ENCODE measurements around the gene PRPF4. TPM values are rescaled to one million over a fixed set of nuclear protein-coding genes. Genes with fewer than 3 reads are reported as not detected.

The PRPF4 gene
- total RNA-seq, 2 experiments from 2014 or later = 27.4 to 39.9 TPM

- DNase-seq (ENCODE audit: low spot score) = no peak
- H3K79me2 ChIP-seq (ENCODE audit: insufficient read depth, low read depth, low read length) = no peaks in the 10 kb centered on the region
- TF ChIP-seq, protein P1, sequence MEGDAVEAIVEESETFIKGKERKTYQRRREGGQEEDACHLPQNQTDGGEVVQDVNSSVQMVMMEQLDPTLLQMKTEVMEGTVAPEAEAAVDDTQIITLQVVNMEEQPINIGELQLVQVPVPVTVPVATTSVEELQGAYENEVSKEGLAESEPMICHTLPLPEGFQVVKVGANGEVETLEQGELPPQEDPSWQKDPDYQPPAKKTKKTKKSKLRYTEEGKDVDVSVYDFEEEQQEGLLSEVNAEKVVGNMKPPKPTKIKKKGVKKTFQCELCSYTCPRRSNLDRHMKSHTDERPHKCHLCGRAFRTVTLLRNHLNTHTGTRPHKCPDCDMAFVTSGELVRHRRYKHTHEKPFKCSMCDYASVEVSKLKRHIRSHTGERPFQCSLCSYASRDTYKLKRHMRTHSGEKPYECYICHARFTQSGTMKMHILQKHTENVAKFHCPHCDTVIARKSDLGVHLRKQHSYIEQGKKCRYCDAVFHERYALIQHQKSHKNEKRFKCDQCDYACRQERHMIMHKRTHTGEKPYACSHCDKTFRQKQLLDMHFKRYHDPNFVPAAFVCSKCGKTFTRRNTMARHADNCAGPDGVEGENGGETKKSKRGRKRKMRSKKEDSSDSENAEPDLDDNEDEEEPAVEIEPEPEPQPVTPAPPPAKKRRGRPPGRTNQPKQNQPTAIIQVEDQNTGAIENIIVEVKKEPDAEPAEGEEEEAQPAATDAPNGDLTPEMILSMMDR (conservative IDR thresholded peaks at IDR 0.05; ENCODE audit: low read length) = no peak
- no peak for TF ChIP-seq EZH2phosphoT487 (IDR thresholded peaks at IDR 0.05; ENCODE audit: borderline replicate concordance, low read depth, low read length)
- no peaks in the 10 kb centered on the region for H3K4me1 ChIP-seq (ENCODE audit: insufficient read depth, low read length, poor library complexity, severe bottlenecking)
- H3K36me3 ChIP-seq (ENCODE audit: insufficient read depth, low read length) = no peaks in the 10 kb centered on the region
- no TSS peak for BruUV-seq (replicated peaks)
- intact Hi-C loops (cut with micrococcal nuclease; ENCODE audit: unreplicated experiment) = loop anchor here (10.0 kb wide), 1 partner anchor 277 kb away; no protein-coding TSS in a partner anchor
- H3K4me2 ChIP-seq (ENCODE audit: low read length) = no peak overlapping the region
- no peaks in the 10 kb centered on the region for H4K20me1 ChIP-seq (ENCODE audit: insufficient read depth, low read length)
- no peak overlapping the region for H2AFZ ChIP-seq (ENCODE audit: low read length)
- no peak overlapping the region for H3K4me3 ChIP-seq (ENCODE audit: low read depth, low read length, poor library complexity, severe bottlenecking)
- ChIA-PET CTCF (ENCODE audit: unreplicated experiment) (no interaction called here), POLR2A (no interaction called here)
- H3K27ac ChIP-seq (ENCODE audit: low read depth, low read length, poor library complexity, severe bottlenecking) = no peak overlapping the region
- H3K9me2 ChIP-seq (ENCODE audit: insufficient read depth, low read length) = no peaks in the 10 kb centered on the region
- H3K9me3 ChIP-seq (ENCODE audit: low read length) = no peaks in the 10 kb centered on the region
These were observed 32.0 kb downstream of the PRPF4 start for GRCh38 chr9:113307396-113307975.

DNA sequence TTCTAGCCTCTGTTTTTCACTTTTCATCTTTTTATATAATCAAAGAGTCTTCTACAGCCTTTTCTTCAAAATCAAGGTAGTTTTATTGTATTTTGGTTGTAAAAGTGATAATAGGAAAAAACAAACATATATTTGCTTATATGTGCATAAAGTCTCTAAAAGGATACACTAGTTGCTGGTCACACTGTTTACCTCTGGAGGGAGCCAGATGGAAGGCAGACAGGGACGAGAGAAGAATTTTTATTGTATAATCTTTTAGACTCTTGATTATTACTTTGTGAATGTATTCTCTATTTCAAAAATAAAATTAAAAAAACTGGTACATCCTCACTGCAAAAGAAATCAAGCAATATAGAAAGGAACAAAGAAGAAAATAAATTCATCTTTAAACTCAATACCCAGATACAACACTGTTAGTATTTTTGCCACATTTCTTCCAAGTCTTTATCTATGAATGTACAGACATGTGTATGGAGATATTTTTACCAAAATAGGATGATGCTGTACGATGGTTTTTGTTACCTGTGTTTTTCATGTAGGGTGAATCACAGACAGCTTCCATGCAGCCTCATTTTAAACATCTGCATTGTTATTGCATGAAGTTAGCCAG, 33.9 kb downstream of the PRPF4 start:
- no peaks in the 10 kb centered on the region for H3K36me3 ChIP-seq (ENCODE audit: insufficient read depth, low read length)
- intact Hi-C loops (cut with micrococcal nuclease; ENCODE audit: unreplicated experiment) = loop anchor here (1.0 to 10.0 kb wide), 4 partner anchors 92 to 347 kb away; partner anchors contain the start of gene ALAD
- H3K4me1 ChIP-seq (ENCODE audit: insufficient read depth, low read length, poor library complexity, severe bottlenecking) = no peaks in the 10 kb centered on the region
- ChIA-PET CTCF (ENCODE audit: unreplicated experiment) (no interaction called here), POLR2A (interaction anchor here (0.7 to 1.0 kb wide), 3 partner anchors 36 to 316 kb away, joined by 3 to 4 read pairs (median 4); no protein-coding TSS in a partner anchor)
- H3K4me3 ChIP-seq (ENCODE audit: low read depth, low read length, poor library complexity, severe bottlenecking) = no peak overlapping the region
- DNase-seq (ENCODE audit: low spot score) = peak; percentile 44
- H3K9me3 ChIP-seq (ENCODE audit: low read length) = no peaks in the 10 kb centered on the region
- no peaks in the 10 kb centered on the region for H3K79me2 ChIP-seq (ENCODE audit: insufficient read depth, low read depth, low read length)
- H3K9me2 ChIP-seq (ENCODE audit: insufficient read depth, low read length) = no peaks in the 10 kb centered on the region
- no peak overlapping the region for H2AFZ ChIP-seq (ENCODE audit: low read length)
- no peak for TF ChIP-seq EZH2phosphoT487 (IDR thresholded peaks at IDR 0.05; ENCODE audit: borderline replicate concordance, low read depth, low read length)
- TF ChIP-seq, protein P1 (conservative IDR thresholded peaks at IDR 0.05; ENCODE audit: low read length) = peak; percentile 95
- no peak overlapping the region for H3K4me2 ChIP-seq (ENCODE audit: low read length)
- H3K27ac ChIP-seq (ENCODE audit: low read depth, low read length, poor library complexity, severe bottlenecking) = no peak overlapping the region
- H4K20me1 ChIP-seq (ENCODE audit: insufficient read depth, low read length) = no peaks in the 10 kb centered on the region
- BruUV-seq (replicated peaks) = no TSS peak

DNA sequence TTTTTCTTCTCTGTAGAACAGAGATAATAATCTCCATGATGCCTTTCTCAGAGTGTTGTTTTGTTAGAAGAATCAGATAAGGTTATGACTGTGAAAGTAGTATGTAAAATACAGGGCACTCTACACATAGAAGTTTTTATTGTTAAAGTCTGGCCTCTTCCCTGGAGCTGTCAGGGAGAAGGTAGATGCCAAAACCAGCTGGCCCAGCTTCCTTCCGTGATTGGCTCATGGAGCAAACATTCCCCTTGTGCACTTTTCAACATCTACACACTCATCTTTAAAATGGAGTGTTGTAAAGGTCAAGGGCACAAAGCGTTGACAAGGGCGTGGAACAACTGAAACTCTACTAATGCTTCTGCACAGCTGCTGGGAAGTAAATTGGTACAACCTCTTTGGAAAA, 35.1 kb downstream of the PRPF4 start:
- H3K4me2 ChIP-seq (ENCODE audit: low read length) = no peak overlapping the region
- H3K4me3 ChIP-seq (ENCODE audit: low read depth, low read length, poor library complexity, severe bottlenecking) = no peak overlapping the region
- ChIA-PET POLR2A (no interaction called here), CTCF (ENCODE audit: unreplicated experiment) (interaction anchor here (0.5 kb wide), 1 partner anchor 148 kb away, joined by 3 read pairs; no protein-coding TSS in a partner anchor)
- no peak for TF ChIP-seq EZH2phosphoT487 (IDR thresholded peaks at IDR 0.05; ENCODE audit: borderline replicate concordance, low read depth, low read length)
- TF ChIP-seq, protein P1 (conservative IDR thresholded peaks at IDR 0.05; ENCODE audit: low read length) = no peak
- no peaks in the 10 kb centered on the region for H3K36me3 ChIP-seq (ENCODE audit: insufficient read depth, low read length)
- no peak overlapping the region for H3K27ac ChIP-seq (ENCODE audit: low read depth, low read length, poor library complexity, severe bottlenecking)
- H3K4me1 ChIP-seq (ENCODE audit: insufficient read depth, low read length, poor library complexity, severe bottlenecking) = no peaks in the 10 kb centered on the region
- no TSS peak for BruUV-seq (replicated peaks)
- H3K9me3 ChIP-seq (ENCODE audit: low read length) = no peaks in the 10 kb centered on the region
- intact Hi-C loops (cut with micrococcal nuclease; ENCODE audit: unreplicated experiment) = no loop called here
- DNase-seq (ENCODE audit: low spot score) = no peak
- H2AFZ ChIP-seq (ENCODE audit: low read length) = no peak overlapping the region
- no peaks in the 10 kb centered on the region for H3K9me2 ChIP-seq (ENCODE audit: insufficient read depth, low read length)
- no peaks in the 10 kb centered on the region for H4K20me1 ChIP-seq (ENCODE audit: insufficient read depth, low read length)
- no peaks in the 10 kb centered on the region for H3K79me2 ChIP-seq (ENCODE audit: insufficient read depth, low read depth, low read length)

Data from OCI-LY7 (cell line).